A172 (cell line): ENCODE results near the gene RAB11FIP3. TPM values are rescaled to one million over a fixed set of nuclear protein-coding genes. Genes with fewer than 3 reads are reported as not detected.
A peak's percentile ranks its signal among the peaks of the same experiment; 100 is the strongest.

Experiments used
- DNase-seq: peaks from one replicate; pipeline ENCODE4 v3.0.0-alpha.2; 2015; ENCODE audit warnings: low spot score
- total RNA-seq: library from RNA; depleted of rRNA; stranded (reverse); fragments of >200 nt; shearing (Covaris generic); gene quantifications from 2 replicates; pipeline ENCODE4 v1.2.3, GENCODE V29; 2014

The RAB11FIP3 gene
- total RNA-seq, 1 experiment from 2014 or later, result 22.0 TPM

DNA sequence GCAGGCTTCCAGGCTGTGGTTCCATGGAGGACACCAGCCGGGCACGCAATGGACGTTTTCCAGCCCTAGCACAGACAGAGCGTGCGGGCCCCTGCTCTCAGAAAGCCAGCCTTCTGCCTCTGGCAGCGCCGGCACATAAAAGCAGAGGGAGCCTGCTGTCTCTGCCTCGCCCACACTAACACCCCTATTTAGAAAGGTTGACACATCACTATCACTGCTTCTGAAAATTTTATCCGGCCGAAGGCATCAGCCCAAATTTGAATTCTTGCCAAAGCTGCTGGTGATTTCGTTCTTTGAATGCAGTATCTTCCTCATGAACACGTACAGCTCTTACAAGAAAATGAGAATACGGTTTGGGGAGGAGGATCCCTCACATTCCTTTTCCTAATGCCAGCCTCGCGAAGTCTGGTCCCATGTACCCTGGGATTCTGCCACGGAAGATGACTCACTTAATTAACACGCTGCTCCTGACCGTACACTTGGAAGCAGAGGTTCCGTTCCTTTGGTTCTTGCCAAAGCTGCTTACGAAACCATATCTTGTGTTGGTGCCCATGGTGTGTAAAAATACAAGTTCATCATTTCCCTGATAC is 1.3 kb upstream of the RAB11FIP3 start:
- DNase-seq, result peak; percentile 99

GRCh38 chr16:424623-425081 is 797 bp upstream of the RAB11FIP3 start:
- no peak for DNase-seq

GRCh38 chr16:425740-426114 is 278 bp downstream of the RAB11FIP3 start:
- DNase-seq, result no peak

GRCh38 chr16:426115-426905 is 861 bp downstream of the RAB11FIP3 start:
- DNase-seq, result no peak

- DNase-seq, result no peak
Observed at GRCh38 chr16:426906-427249, 1.4 kb downstream of the RAB11FIP3 start.

DNA sequence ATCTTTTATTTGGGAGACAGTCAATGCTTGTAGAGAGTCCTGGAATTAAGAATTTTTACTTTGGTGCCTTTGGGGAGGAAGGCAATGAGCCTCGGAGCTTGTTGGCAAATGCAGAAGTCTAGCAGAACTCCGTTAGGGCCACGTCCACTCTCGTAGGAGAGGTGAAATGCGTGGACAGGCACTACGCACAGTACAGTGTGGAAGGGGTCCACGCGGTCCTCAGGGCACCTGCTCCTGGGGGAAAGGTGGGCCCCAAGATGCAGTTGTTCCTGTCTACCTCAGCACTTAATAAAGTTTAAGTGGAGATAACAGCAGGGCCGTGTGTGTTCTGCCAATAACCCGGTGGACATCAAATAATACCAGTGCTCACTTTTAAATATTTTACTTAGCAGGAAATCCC is 1.8 kb downstream of the RAB11FIP3 start:
- DNase-seq, result no peak

DNA sequence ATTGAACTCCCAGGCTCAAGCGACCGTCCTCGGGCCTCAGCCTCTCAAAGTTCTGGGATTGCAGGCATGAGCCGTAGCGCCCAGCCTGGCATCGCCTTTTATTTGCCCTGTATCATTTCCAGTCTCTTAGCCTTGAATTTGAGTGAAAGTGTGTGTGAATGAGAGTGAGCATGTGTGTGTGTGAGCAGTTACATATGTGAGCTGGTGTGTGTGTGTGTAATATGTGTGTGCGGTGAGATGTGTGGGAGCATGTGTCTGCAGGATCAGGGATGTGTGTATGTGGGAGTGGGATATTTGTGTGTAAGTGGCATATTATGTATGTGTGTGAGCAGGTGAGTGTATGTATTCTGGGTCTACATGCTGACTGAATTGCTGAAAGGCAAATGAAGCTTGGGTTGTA is 5.5 kb downstream of the RAB11FIP3 start:
- DNase-seq, result no peak

DNA sequence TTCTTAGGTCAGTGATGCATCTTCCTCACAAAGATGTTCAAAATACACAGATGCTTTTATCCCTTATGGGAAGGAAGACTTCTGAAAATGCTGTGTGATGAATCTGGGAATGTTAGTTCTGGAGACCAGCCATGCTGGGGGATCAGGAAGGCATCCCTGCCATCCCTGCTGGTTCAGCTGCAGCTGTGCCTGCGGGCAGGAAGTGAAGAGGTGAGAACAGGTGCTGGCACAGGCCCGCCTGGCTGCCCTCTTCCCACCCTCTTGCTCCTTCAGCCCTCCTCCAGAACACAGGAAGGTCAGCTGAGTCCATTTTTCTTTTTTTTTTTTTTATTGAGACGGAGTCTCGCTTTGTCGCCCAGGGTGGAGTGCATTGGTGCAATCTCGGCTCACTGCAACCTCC is 15.2 kb downstream of the RAB11FIP3 start:
- peak; percentile 73 for DNase-seq

- DNase-seq, result no peak
Observed at GRCh38 chr16:441447-441846, 16.0 kb downstream of the RAB11FIP3 start.

GRCh38 chr16:442976-443375 is 17.5 kb downstream of the RAB11FIP3 start:
- no peak for DNase-seq

DNA sequence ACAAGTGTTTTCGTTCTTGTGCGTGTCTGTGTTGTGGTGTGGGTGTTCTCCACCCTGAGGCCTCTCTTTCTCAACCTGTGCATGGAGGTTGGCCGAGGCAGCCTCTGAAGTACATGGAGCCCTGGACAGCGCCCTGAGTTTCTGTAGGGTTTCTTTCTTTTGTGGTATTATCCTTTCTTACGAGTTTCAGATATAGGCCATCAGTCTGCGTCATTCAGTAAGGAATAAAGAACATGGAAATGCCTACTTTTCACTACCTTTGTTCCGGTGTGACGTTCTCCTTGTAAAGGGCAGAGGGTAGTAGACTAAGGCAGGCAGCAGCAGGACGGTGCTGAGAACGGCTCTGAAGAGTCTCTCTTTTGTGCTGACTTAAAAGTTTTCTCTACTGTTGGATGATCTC is 18.6 kb downstream of the RAB11FIP3 start:
- no peak for DNase-seq

- DNase-seq, result no peak
Observed at GRCh38 chr16:445566-445965, 20.1 kb downstream of the RAB11FIP3 start.

DNA sequence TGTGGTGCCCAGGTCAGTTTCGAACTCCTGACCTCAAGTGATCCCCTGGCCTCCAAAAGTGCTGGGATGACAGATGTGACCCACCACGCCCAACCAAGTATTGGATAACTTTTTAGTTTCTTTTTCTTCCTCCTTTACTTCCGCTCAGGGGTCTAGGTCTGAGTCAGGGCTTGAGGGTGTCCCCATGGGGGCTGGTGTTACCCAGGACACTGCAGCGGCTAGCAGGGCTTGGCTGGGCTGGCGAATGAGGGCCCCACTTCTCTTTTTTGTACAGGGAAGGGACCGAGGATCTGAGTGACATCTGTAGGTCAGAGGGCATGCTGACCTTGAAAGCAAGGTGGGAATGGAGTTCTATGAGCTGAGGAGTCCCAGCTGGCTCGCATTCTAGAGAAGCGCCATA is 24.9 kb downstream of the RAB11FIP3 start:
- DNase-seq, result no peak

DNA sequence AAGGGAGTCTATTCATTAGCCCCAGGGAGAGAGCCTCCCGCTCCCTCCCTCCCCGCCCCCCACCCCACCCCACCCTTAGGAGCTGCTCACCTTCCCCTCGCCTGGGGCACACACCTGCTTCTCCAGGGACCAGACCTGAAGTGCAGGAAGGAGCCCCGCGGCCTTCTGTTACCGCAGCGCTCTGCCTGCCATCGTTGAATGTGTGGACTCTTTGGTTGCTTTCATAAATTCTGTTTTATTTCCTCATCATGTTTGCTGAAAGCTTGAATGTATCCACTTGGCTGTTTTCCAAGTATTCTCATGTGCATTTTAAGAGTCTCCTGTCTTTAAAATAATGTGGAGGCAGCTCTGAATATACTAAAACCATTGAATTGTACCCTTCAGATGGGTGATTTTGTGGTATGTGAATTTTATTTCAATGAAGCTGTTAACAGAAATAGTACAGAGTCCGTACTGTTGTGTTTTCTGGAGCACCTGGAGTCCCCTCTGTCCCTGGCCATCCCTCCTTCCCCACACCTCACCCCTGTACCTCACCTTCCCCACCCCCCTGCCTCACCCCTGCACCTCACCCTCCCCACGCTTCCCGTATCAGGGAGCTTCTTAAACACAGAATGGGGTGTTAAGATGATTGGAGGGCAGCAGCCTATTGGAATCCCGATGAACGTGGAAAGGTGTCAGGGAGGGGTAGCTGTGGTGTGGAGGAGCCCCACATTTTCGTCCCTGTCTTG is 25.5 kb downstream of the RAB11FIP3 start:
- no peak for DNase-seq

GRCh38 chr16:454397-454940 is 29.0 kb downstream of the RAB11FIP3 start:
- DNase-seq, result no peak

- no peak for DNase-seq
Observed at GRCh38 chr16:455453-455852, 30.0 kb downstream of the RAB11FIP3 start.

GRCh38 chr16:456891-457483 is 31.5 kb downstream of the RAB11FIP3 start:
- DNase-seq, result no peak

DNA sequence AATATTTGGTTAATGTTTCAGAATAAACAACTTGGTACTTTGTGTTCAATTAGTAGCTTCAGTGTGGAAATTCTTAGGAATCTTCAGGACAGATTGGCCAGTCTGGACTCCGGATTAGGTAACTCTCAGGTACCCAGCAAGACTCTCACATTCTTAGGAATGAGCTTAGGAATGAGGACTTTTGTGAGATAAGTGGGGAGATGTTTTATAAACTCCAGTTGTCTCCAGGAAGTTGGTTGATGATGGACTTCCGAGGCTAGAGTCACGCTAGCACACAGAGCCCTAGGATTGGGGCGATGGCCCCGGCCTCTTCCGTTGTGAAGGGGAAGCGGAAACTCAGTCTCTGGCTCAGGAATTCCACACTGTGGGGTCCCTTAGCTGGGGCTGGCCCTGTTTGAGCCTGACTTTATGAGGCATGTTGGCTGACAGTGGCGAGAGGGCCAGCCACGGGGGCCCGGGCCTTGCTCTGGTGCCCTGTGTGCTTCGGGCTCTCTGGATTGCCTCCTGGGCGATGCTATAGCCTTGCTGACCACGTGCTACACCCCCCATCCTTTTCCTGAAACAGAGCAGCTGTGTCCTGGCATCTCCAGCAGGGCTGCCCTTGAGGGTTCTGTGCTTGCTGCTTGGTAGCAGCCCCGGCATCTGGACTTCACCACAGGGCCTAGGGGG is 32.4 kb downstream of the RAB11FIP3 start:
- DNase-seq, result no peak

- DNase-seq, result no peak
Observed at GRCh38 chr16:459761-460160, 34.3 kb downstream of the RAB11FIP3 start.

DNA sequence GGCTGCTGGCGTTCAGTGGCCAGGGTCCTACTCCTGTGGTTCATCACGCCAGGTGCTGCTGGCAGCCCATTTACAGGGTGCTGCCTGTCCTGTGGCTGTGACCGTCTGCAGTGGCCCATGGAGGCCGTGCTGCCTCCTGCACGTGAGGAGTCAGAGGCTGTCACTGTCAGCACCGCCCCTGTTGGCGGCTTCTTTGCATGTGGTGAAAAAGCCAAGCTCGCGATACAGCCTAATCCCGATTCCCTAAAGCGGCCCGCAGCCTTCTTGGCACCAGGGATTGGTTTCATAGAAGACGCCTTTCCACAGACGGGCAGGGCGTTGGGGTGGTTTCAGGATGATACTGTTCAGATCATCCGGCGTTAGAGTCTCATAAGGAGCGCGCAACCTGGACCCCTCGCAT is 35.3 kb downstream of the RAB11FIP3 start:
- DNase-seq, result no peak

DNA sequence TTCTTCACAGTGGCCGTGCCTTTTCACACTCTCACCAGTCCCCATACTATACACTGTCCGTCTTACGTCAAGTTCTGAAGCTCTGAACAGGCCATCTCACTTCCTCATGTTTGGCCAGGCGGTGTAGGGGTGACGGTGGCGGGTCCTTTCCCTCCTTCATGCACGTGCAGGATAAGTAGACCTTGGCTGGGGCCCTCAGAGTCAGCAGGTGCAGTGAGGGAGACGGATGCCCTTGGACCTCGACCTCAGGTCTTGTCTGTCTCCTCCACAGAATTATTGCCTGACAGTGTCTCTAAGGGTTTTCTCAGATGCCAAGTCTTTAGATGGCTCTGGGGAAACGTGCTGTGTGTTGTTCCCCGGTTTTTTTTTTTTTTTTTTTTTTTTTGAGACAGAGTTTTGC is 37.6 kb downstream of the RAB11FIP3 start:
- no peak for DNase-seq

DNA sequence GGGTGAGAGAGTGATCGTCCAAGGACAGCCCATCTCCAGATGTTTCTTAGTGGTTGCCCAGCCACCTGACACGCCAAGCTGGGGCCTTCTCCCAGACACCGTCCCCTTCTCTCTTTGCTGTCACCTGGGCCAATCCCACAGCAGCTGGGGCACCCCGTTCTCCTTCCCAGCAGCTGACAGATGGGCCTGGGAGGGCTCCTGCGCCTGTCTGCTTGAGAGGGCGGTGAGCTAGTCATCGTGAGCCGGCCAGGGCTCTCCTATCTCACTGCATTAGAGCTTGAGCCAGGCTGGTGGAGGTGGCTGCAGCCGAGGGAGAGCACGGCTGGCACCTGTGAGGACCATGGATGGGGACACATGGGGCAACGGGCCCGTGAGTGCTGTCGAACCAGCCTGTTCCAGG is 41.2 kb downstream of the RAB11FIP3 start:
- DNase-seq, result no peak
